Testis (tissue), 3 donors: Measurements from ENCODE around the gene UPK3B. TPM values are rescaled to one million over a fixed set of nuclear protein-coding genes. Genes with fewer than 3 reads are reported as not detected.
"Not testable (repeated sequence)": the region's sequence is repeated elsewhere in the genome, so short reads cannot be mapped to it uniquely, and the experiment has no call there.

Source experiments
- DNase-seq: peaks from one replicate; pipeline ENCODE4 v3.0.0-alpha.2; 2019
- H3K27ac ChIP-seq, 2 donors: fragments of 200-600 bp; sonication (generic); one replicate each; pipeline ENCODE4 v1.5.1; 2019
- H3K27me3 ChIP-seq: fragments of 200-600 bp; sonication (generic); one replicate; pipeline ENCODE4 v1.5.1; 2019
- H3K36me3 ChIP-seq: fragments of 200-600 bp; sonication (generic); one replicate; pipeline ENCODE4 v1.5.1; 2017; ENCODE audit warnings: low read depth; ENCODE audit errors: missing control alignments
- H3K4me1 ChIP-seq: fragments of 200-600 bp; sonication (generic); one replicate; pipeline ENCODE4 v1.5.1; 2019
- H3K4me3 ChIP-seq, 2 donors: fragments of 200-600 bp; sonication (generic); one replicate each; pipeline ENCODE4 v1.5.1; 2017 to 2019
- H3K9me3 ChIP-seq: fragments of 200-600 bp; sonication (generic); one replicate; pipeline ENCODE4 v1.5.1; 2017
- CTCF ChIP-seq, 3 experiments: fragments of 450-650 bp in 2 of 3; fragments of 200-600 bp in 1 of 3; sonication (generic) in 1 of 3; IDR thresholded peaks; one replicate each; pipeline ENCODE4 v1.5.1; 2016 to 2019; ENCODE audit warnings: antibody characterized with exemption in 3 of 3, mild to moderate bottlenecking in 2 of 3, moderate library complexity in 1 of 3
- POLR2A ChIP-seq: fragments of 450-650 bp; IDR thresholded peaks from one replicate; pipeline ENCODE4 v1.6.1; 2017; ENCODE audit warnings: antibody characterized with exemption, mild to moderate bottlenecking, moderate library complexity
- WGBS, 2 donors: methylation state at CpG; one replicate each; pipeline ENCODE4 v1.1.5; 2018; 5-methylcytosine and 5-hydroxymethylcytosine counted together
- intact Hi-C: fragments of 100-400 bp; cut with DNase I; formaldehyde crosslinking; loops from one replicate; pipeline ENCODE4 v1.15.1; 2023; ENCODE audit warnings: low total_unique reads
- polyA plus RNA-seq: library from polyadenylated mRNA; stranded (reverse); fragments of 350-450 nt; fragmentation: Illumina TruSeq; extraction: RNeasy Lipid Tissue Mini Kit (QIAGEN cat#74804); gene quantifications from one replicate; pipeline ENCODE4 v1.2.3, GENCODE V29; 2014; ENCODE audit warnings: low read depth, low replicate concordance; ENCODE audit not compliant: insufficient read depth
- total RNA-seq, 2 donors: library from RNA; depleted of rRNA; stranded (reverse); fragments of >200 nt; gene quantifications; one replicate each; pipeline ENCODE4 v1.2.3, GENCODE V29; 2016

The UPK3B gene
- total and polyA plus RNA-seq, 3 donors from 2014 or later, result 19.1 to 66.8 (median 27.1) TPM

DNA sequence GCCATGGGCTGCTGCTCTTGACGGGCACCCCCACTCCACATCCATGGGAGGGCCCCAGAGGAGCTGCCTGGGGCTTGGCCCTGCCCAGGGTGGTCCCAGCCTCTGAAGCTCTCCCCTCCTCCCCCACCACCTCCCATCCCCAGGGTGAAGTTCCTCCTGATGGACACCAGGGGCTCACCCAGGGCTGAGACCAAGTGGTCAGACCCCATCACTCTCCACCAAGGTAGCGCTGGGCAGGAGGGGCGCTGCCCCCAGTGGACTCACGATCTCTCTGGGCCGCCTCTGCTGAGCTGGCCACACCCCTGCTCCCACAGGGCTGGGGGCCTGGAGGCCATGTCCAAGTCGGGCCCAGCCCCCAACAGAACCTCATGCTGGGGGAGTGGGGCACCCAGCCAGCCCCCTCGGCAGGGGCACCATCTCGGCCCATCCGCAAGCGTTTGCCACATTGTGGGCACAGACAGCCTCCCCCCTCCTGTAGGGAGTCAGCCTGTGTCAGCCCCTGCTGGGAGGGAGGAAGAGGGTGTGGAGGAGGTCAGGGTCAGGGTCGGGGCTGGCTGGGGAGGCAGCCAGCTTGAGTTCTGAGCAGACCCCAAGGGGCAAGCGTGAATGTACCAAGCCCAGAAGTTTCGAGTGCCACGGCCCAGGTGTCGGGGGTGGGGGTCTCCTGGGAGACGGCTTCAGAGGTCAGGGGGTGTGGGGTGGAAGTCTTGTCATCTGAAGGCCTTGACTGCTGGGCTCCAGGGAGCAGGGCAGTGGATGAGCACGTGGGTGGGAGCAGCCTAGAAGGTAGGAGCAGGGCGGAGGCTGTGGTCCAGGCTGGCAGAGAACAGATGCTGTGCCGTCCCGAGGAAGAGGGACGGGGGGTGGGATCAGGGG lies 2.8 kb downstream of the UPK3B start:
- Histone ChIP-seq H3K27me3 (no peaks in the 10 kb centered on the region), H3K4me3 (no peak overlapping the region), H3K4me1 (peaks cover 19% of the 10 kb centered on the region), H3K27ac (peak overlapping the region in 1 of 2 donors; percentile 33), H3K36me3 (no peaks in the 10 kb centered on the region), H3K9me3 (no peaks in the 10 kb centered on the region)
- TF ChIP-seq CTCF (IDR thresholded peaks at IDR 0.05), result peak in 1 of 3 experiments; percentile 32
- no peak for TF ChIP-seq POLR2A
- intact Hi-C loops, result no loop called here
- DNase-seq, result peak; percentile 73
- WGBS, 2 donors, result 25 to 38% methylated on average over 6 to 21 of the region's 21 CpGs

DNA sequence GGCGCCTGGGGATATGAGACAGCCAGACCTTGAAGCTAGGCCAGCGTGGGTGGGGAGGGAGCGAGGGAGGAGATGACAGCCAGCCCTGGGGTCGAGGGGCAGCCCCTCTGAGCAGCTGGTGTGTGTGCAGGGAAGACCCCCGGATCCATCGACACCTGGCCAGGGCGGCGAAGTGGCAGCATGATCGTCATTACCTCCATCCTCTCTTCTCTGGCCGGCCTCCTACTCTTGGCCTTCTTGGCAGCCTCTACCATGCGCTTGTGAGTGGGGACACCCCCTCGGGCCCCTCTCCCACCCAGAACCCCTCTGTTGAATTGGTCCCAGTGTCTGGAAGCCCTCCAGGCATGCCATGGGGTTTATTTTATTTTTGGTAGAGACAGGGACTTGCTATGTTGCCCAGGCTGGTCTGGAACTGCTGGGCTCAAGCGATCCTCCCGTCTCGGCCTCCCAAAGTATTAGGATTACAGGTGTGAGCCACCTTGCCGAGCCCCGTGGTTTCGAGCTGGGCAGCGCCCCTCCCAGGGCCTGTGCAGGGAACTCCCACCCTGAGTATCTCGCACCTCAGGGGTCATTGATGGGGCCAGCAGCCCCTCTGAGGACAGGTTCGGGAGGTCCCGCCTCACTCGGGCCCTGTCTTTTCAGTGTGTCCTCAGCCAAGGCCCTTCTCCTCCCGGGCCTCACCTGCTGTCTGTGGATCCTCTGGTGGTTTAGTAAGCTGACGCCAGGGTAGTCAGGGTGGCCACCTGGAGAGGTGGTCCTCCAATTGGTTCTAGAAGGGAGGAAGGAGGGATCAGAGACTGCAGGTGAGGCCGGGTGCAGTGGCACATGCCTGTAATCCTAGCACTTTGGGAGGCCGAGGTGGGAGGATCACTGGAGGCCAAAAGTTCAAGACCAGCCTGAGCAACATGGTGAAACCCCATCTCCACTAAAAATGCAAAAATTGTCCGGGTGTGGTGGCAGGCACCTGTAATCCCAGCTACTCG lies 3.8 kb downstream of the UPK3B start:
- Histone ChIP-seq H3K9me3 (no peaks in the 10 kb centered on the region), H3K4me1 (peaks cover 19% of the 10 kb centered on the region), H3K27me3 (no peaks in the 10 kb centered on the region), H3K27ac (peak overlapping the region in 1 of 2 donors; percentile 33), H3K36me3 (no peaks in the 10 kb centered on the region), H3K4me3 (no peak overlapping the region)
- WGBS, 2 donors, result 79 to 80% methylated on average over 29 of the region's 29 CpGs
- TF ChIP-seq CTCF (IDR thresholded peaks at IDR 0.05), result no peak
- intact Hi-C loops, result no loop called here
- DNase-seq, result no peak

GRCh38 chr7:76514926-76515771 lies 4.8 kb downstream of the UPK3B start:
- Histone ChIP-seq H3K27ac (no peak overlapping the region), H3K4me1 (peaks cover 19% of the 10 kb centered on the region), H3K9me3 (no peaks in the 10 kb centered on the region), H3K36me3 (no peaks in the 10 kb centered on the region), H3K27me3 (no peaks in the 10 kb centered on the region), H3K4me3 (no peak overlapping the region)
- WGBS, 2 donors, result 66 to 85% methylated on average over 9 to 16 of the region's 16 CpGs
- peak; percentile 73 for DNase-seq
- intact Hi-C loops, result no loop called here
- TF ChIP-seq POLR2A (no peak), CTCF (IDR thresholded peaks at IDR 0.05) (no peak)

- H3K4me1 ChIP-seq, result peaks cover 16% of the 10 kb centered on the region
- no peaks in the 10 kb centered on the region for H3K27me3 ChIP-seq
- 38% methylated on average over 13 of the region's 32 CpGs; no CpG with 5 or more reads in 1 of the 2 donors for WGBS, 2 donors
- H3K4me3 ChIP-seq, result no peak overlapping the region
- no peak overlapping the region for H3K27ac ChIP-seq
- peak in 2 of 3 experiments; percentile 74 to 89 for TF ChIP-seq CTCF (IDR thresholded peaks at IDR 0.05)
- TF ChIP-seq POLR2A, result no peak
- no peaks in the 10 kb centered on the region for H3K9me3 ChIP-seq
- no peaks in the 10 kb centered on the region for H3K36me3 ChIP-seq
- DNase-seq, result peak; percentile 81
- intact Hi-C loops, result no loop called here
Observed at GRCh38 chr7:76515999-76516443, 5.7 kb downstream of the UPK3B start.

DNA sequence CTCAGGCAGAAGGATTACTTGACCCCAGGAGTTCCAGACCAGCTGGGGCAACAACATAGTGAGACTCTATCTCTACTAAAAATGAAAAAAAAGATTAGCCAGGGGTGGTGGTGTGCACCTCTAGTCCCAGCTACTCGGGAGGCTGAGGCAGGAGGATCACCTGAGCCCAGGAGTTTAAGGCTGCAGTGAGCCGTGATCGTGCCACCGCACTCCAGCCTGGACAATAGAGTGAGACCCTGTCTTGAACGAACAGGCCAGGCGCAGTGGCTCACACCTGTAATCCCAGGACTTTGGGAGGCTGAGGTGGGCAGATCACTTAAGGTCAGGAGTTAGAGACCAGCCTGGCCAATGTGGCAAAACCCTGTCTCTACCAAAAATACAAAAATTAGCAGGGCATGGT lies 6.6 kb downstream of the UPK3B start:
- 91% methylated on average over 6 of the region's 6 CpGs; no CpG with 5 or more reads in 1 of the 2 donors for WGBS, 2 donors
- intact Hi-C loops, H3K9me3 ChIP-seq, H3K36me3 ChIP-seq, H3K27me3 ChIP-seq, H3K4me3 ChIP-seq, DNase-seq, H3K27ac ChIP-seq: not testable (repeated sequence)
- peaks cover 16% of the 10 kb centered on the region for H3K4me1 ChIP-seq

DNA sequence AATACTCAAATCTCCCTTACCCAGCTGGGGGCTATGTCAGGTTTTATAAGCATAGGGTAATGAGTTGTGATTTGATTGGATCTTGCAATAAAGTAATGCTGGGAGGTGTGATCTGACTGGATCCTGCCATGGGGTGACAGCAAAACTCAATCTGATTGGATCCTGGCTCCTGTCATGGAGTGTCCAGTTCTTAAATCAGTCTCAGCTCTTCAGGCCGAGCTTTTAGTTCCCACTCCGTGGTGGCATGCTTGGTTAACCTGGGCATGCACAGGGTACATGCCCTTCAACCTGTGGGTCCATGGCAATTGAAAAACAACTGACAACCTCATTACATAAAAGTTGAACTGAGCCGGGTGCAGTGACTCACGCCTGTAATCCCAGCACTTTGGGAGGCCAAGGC lies 15.8 kb downstream of the UPK3B start:
- 100% methylated on average over 2 of the region's 4 CpGs; no CpG with 5 or more reads in 1 of the 2 donors for WGBS, 2 donors
- H3K36me3 ChIP-seq, H3K27me3 ChIP-seq, H3K27ac ChIP-seq, H3K9me3 ChIP-seq, H3K4me1 ChIP-seq, H3K4me3 ChIP-seq, intact Hi-C loops, DNase-seq: not testable (repeated sequence)

- H3K4me3 ChIP-seq, H3K9me3 ChIP-seq, H3K36me3 ChIP-seq, intact Hi-C loops, H3K27me3 ChIP-seq, DNase-seq, H3K4me1 ChIP-seq, H3K27ac ChIP-seq: not testable (repeated sequence)
- WGBS, 2 donors, result 89% methylated on average over 2 of the region's 2 CpGs; no CpG with 5 or more reads in 1 of the 2 donors
Observed at GRCh38 chr7:76531643-76532042, 21.3 kb downstream of the UPK3B start.
